ENCODE measurements around the gene HMCN2.

DNA sequence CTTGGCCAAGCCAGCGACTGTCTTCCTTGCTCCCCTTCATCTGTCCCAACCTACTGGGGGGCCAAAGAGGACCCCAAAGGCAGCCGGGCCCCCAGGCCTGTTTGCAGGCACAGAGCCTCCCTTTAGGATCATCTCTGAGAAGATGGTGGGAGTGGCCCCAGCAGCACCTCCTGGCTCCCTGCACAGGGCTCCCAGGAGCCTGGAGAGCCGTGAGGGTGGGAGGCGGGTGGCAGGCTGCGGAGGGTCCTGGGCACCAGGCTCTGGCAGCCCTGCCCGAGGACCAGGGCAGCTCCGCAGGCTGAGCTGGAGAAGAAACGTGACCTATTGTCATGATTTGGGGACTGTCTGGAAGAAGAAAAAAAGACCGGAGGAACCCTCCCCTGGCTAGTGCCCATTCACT is 212.6 kb downstream of the HMCN2 start:
- TF ChIP-seq, protein P1, sequence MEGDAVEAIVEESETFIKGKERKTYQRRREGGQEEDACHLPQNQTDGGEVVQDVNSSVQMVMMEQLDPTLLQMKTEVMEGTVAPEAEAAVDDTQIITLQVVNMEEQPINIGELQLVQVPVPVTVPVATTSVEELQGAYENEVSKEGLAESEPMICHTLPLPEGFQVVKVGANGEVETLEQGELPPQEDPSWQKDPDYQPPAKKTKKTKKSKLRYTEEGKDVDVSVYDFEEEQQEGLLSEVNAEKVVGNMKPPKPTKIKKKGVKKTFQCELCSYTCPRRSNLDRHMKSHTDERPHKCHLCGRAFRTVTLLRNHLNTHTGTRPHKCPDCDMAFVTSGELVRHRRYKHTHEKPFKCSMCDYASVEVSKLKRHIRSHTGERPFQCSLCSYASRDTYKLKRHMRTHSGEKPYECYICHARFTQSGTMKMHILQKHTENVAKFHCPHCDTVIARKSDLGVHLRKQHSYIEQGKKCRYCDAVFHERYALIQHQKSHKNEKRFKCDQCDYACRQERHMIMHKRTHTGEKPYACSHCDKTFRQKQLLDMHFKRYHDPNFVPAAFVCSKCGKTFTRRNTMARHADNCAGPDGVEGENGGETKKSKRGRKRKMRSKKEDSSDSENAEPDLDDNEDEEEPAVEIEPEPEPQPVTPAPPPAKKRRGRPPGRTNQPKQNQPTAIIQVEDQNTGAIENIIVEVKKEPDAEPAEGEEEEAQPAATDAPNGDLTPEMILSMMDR (conservative IDR thresholded peaks at IDR 0.05), result no peak
- TF ChIP-seq ZFX (IDR thresholded peaks at IDR 0.05), result no peak
